GM12878 (cell line): ENCODE data around the gene CDK11A. TPM values are rescaled to one million over a fixed set of nuclear protein-coding genes. Genes with fewer than 3 reads are reported as not detected.

ENCODE experiments used
- ATAC-seq: fragments of 200-7000 bp; cut with Tn5 transposase; 3 replicates; pipeline ENCODE4 v1.9.1; 2020; ENCODE audit warnings: mild to moderate bottlenecking, moderate library complexity
- BruUV-seq: library from RNA; stranded (reverse); fragments of 400-500 nt; replicated peaks from 2 replicates; lab custom pipeline; 2021; lab: Mats Ljungman, UMichigan
- CTCF ChIA-PET: fragments of 300-600 bp; sonication (Branson Sonifier 250); formaldehyde crosslinking; extraction: SDS; loops from one replicate; lab custom pipeline; 2021; ENCODE audit warnings: inconsistent platforms; lab: Yijun Ruan, JAX
- POLR2A ChIA-PET: fragments of 350-600 bp; formaldehyde crosslinking; extraction: SDS; loops from one replicate; lab custom pipeline; 2021; ENCODE audit warnings: inconsistent platforms; lab: Charles Lee
- RAD21 ChIA-PET: fragments of 300-600 bp; sonication (Branson Sonifier 250); formaldehyde crosslinking; loops from one replicate; lab custom pipeline; 2023; ENCODE audit warnings: antibody characterized with exemption; ENCODE audit not compliant: unreplicated experiment; lab: Charles Lee
- SMC1A ChIA-PET: fragments of 300-600 bp; sonication (Branson Sonifier 250); formaldehyde crosslinking; loops from one replicate; lab custom pipeline; 2023; ENCODE audit not compliant: unreplicated experiment, uncharacterized antibody; lab: Charles Lee
- DNase-seq: peaks from one replicate; pipeline ENCODE4 v3.0.0-alpha.2; 2011; ENCODE audit warnings: low read depth, low spot score
- FAIRE-seq: peaks from 3 replicates; lab custom pipeline; 2011; peaks lifted over from hg19 to GRCh38; lab: Jason Lieb, UNC
- H2AFZ ChIP-seq: 2 replicates; pipeline ENCODE4 v1.6.0; 2011; ENCODE audit warnings: low read depth, low read length, control low read depth; ENCODE audit not compliant: control insufficient read depth
- H3K27ac ChIP-seq: 2 replicates; pipeline ENCODE4 v1.5.1; 2011; ENCODE audit warnings: control low read depth; ENCODE audit not compliant: control insufficient read depth, insufficient read depth
- H3K27me3 ChIP-seq, 2 experiments: replicated peaks in 1 of 2; 2 replicates each; pipeline versions ENCODE4 v1.6.0 to v1.6.1; 2011; ENCODE audit warnings: low read length in 1 of 2; ENCODE audit not compliant: control insufficient read depth in 2 of 2, insufficient read depth in 2 of 2
- H3K36me3 ChIP-seq, 2 experiments: 2 replicates each; pipeline ENCODE4 v1.5.1; 2011; ENCODE audit warnings: low read length in 1 of 2; ENCODE audit not compliant: control insufficient read depth in 2 of 2, insufficient read depth in 2 of 2
- H3K4me1 ChIP-seq: 2 replicates; pipeline ENCODE4 v1.6.1; 2011; ENCODE audit warnings: mild to moderate bottlenecking, low read length, moderate library complexity, mixed read lengths; ENCODE audit not compliant: control insufficient read depth, insufficient read depth
- H3K4me2 ChIP-seq: 2 replicates; pipeline ENCODE4 v1.6.0; 2011; ENCODE audit warnings: control low read depth; ENCODE audit not compliant: control insufficient read depth, insufficient read depth
- H3K4me3 ChIP-seq: fragments of 200-600 bp; sonication (generic); 2 replicates; pipeline ENCODE4 v1.5.1; 2016
- H3K79me2 ChIP-seq: 2 replicates; pipeline ENCODE4 v1.6.0; 2011; ENCODE audit warnings: low read length; ENCODE audit not compliant: control insufficient read depth, insufficient read depth
- H3K9ac ChIP-seq: 2 replicates; pipeline ENCODE4 v1.8.0; 2011; ENCODE audit warnings: low read length, control low read depth, mixed read lengths; ENCODE audit not compliant: control insufficient read depth, insufficient read depth
- H3K9me3 ChIP-seq: replicated peaks from 3 replicates; pipeline ENCODE4 v1.5.1; 2011; ENCODE audit warnings: mild to moderate bottlenecking, low read length; ENCODE audit not compliant: control insufficient read depth, insufficient read depth
- H4K20me1 ChIP-seq: 2 replicates; pipeline ENCODE4 v1.6.0; 2011; ENCODE audit not compliant: control insufficient read depth, insufficient read depth
- CREM ChIP-seq: IDR thresholded peaks from 2 replicates; pipeline ENCODE4 v1.6.1; 2014; ENCODE audit warnings: antibody characterized with exemption, low read depth
- NFYA ChIP-seq: IDR thresholded peaks from 2 replicates; pipeline ENCODE4 v1.6.1; 2011; ENCODE audit warnings: low read depth, mild to moderate bottlenecking, low read length, improper control_type of control experiment, borderline replicate concordance
- SMARCA5 ChIP-seq: fragments of 450-650 bp; IDR thresholded peaks from 2 replicates; pipeline ENCODE4 v1.6.1; 2017; ENCODE audit warnings: mild to moderate bottlenecking
- TAF1 ChIP-seq: IDR thresholded peaks from 2 replicates; pipeline ENCODE4 v1.6.1; 2011; ENCODE audit warnings: mild to moderate bottlenecking, low read depth, low read length, borderline replicate concordance
- ZNF24 ChIP-seq: fragments of 450-650 bp; IDR thresholded peaks from 2 replicates; pipeline ENCODE4 v1.6.1; 2017; ENCODE audit warnings: antibody characterized with exemption, mild to moderate bottlenecking
- WGBS: methylation state at CpG from one replicate; pipeline ENCODE4 v1.1.6; 2016; ENCODE audit warnings: low lambda C conversion rate; ENCODE audit not compliant: insufficient replicate concordance, insufficient coverage; ENCODE audit errors: missing lambda C conversion rate; 5-methylcytosine and 5-hydroxymethylcytosine counted together
- in situ Hi-C: fragments of 300-500 bp; cut with MboI; formaldehyde crosslinking; loops from 9 replicates; pipeline ENCODE4 v1.14.3; 2018; ENCODE audit warnings: mixed read lengths
- intact Hi-C: fragments of 100-400 bp; cut with micrococcal nuclease; formaldehyde crosslinking; loops from one replicate; pipeline ENCODE4 v1.14.2; 2022; ENCODE audit not compliant: unreplicated experiment
- polyA plus RNA-seq, 11 experiments: library from polyadenylated mRNA; depleted of rRNA in 4 of 11; unstranded in 6 of 11; stranded (reverse) in 5 of 11; fragments of >200 nt; fragmentation: Nextera tagmentation in 4 of 11; fragmentation: Illumina TruSeq in 1 of 11; extraction: Ambion mirVana in 4 of 11; extraction: Trizol in 1 of 11; gene quantifications; 1 replicate in 1 of 11; 2 replicates in 10 of 11; pipeline versions ENCODE4 v1.2.1 to v1.2.3, GENCODE V29; 2011 to 2016; ENCODE audit warnings: inconsistent platforms in 2 of 11, missing spikeins in 2 of 11, low read depth in 1 of 11
- total RNA-seq, 4 experiments: library from RNA; depleted of rRNA in 3 of 4; stranded (reverse); fragments of >200 nt in 3 of 4; fragmentation: Illumina TruSeq in 1 of 4; extraction: Trizol in 1 of 4; gene quantifications; 2 replicates each; pipeline versions ENCODE4 v1.2.1 to v1.2.3, GENCODE V29; 2013 to 2021
- TF ChIP-seq, protein P1 (sequence below): fragments of 450-650 bp; IDR thresholded peaks from 2 replicates; pipeline ENCODE4 v1.6.1; 2016; ENCODE audit warnings: mild to moderate bottlenecking, moderate library complexity, borderline replicate concordance
- TF ChIP-seq, protein P2 (sequence below): fragments of 450-650 bp; IDR thresholded peaks from 2 replicates; pipeline ENCODE4 v1.6.1; 2017; ENCODE audit warnings: mild to moderate bottlenecking
- TF ChIP-seq, protein P3 (sequence below): fragments of 450-650 bp; conservative IDR thresholded peaks from 2 replicates; pipeline ENCODE4 v1.6.1; 2017; ENCODE audit warnings: mild to moderate bottlenecking, moderate library complexity

Gene CDK11A
- total and polyA plus RNA-seq, 10 of the 15 experiments (the other 5 are each of a cell fraction or from before 2014, with no cell fraction given), result 5.1 to 46.0 (median 25.9) TPM

DNA sequence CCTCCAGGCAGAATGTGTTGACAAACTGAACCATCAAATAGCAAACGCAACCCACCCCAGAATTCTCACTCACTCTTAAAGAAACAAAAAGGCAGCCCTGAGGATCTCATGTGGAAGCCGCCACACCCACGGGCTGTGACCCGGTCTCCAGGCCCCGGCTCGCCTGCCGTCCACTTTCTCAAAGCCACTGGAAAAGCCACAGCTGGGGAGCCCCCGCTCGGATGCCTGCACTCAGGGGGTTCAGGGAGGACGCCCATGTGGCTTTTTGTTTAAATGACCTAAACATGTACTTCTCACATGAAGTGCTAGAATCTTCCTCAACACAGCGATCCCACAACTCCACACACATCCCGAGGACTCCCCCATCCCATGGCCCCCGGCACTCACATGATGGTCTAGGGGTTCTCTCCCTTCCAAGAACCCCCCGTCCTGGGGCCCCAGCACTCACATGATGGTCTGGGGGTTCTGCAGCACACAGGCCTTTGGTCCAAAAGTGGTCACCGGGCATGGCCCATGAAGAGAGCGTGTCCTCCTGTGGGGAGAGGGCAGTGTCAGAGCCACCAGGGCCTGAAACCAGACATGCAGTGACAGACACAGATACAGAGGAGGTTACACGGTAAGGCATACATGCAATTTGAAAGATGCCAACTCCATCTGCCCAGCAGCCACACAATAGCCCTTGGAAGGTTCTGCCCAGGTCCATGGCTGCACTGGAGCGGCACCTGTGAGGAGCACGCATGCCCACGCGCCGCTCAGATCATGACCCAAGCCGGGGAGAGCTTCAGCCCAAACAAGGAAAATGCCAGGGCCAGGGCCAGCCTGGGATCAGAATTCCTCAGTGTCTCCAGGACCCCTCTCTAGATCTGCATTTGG lies 37.6 kb upstream of the CDK11A start (continued):
- TF ChIP-seq, protein P1, sequence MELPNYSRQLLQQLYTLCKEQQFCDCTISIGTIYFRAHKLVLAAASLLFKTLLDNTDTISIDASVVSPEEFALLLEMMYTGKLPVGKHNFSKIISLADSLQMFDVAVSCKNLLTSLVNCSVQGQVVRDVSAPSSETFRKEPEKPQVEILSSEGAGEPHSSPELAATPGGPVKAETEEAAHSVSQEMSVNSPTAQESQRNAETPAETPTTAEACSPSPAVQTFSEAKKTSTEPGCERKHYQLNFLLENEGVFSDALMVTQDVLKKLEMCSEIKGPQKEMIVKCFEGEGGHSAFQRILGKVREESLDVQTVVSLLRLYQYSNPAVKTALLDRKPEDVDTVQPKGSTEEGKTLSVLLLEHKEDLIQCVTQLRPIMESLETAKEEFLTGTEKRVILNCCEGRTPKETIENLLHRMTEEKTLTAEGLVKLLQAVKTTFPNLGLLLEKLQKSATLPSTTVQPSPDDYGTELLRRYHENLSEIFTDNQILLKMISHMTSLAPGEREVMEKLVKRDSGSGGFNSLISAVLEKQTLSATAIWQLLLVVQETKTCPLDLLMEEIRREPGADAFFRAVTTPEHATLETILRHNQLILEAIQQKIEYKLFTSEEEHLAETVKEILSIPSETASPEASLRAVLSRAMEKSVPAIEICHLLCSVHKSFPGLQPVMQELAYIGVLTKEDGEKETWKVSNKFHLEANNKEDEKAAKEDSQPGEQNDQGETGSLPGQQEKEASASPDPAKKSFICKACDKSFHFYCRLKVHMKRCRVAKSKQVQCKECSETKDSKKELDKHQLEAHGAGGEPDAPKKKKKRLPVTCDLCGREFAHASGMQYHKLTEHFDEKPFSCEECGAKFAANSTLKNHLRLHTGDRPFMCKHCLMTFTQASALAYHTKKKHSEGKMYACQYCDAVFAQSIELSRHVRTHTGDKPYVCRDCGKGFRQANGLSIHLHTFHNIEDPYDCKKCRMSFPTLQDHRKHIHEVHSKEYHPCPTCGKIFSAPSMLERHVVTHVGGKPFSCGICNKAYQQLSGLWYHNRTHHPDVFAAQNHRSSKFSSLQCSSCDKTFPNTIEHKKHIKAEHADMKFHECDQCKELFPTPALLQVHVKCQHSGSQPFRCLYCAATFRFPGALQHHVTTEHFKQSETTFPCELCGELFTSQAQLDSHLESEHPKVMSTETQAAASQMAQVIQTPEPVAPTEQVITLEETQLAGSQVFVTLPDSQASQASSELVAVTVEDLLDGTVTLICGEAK, result no peak
- TF ChIP-seq NFYA, result no peak

DNA sequence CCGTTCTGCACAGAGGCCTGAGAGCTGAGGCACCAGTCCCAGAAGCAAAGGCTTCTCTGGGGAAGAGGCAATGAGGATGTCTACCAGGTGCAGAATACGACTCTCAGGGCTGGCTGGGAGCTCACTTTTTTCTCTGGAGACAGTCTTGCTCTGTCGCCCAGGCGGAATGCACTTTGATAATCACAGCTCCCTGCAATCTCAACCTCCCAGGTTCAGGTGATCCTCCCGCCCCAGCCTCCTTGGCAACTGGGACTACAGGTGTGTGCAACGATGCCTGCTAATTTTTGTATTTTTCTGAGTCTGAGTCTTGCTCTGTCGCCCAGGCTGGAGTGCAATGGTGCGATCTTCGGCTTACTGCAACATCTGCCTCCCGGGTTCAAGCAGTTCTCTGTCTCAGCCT lies 36.6 kb upstream of the CDK11A start:
- BruUV-seq, result no TSS peak
- no peak for FAIRE-seq
- ChIA-PET RAD21 (no interaction called here), SMC1A (no interaction called here), POLR2A (no interaction called here), CTCF (no interaction called here)
- Histone ChIP-seq H3K36me3 (peaks cover 19 to 54% of the 10 kb centered on the region in 2 experiments), H3K4me1 (no peaks in the 10 kb centered on the region), H3K27me3 (no peaks in the 10 kb centered on the region), H2AFZ (no peak overlapping the region), H3K9ac (no peak overlapping the region), H3K27ac (no peak overlapping the region), H3K9me3 (no peaks in the 10 kb centered on the region), H3K79me2 (no peaks in the 10 kb centered on the region; the same call in none of the 2 replicates), H3K4me2 (no peak overlapping the region), H3K4me3 (no peak overlapping the region), H4K20me1 (no peaks in the 10 kb centered on the region)
- intact Hi-C loops, result no loop called here
- no peak for DNase-seq
- ATAC-seq, result no peak
- in situ Hi-C loops, result no loop called here
- WGBS, result 72% methylated on average over 10 of the region's 10 CpGs
- TF ChIP-seq, protein P2, sequence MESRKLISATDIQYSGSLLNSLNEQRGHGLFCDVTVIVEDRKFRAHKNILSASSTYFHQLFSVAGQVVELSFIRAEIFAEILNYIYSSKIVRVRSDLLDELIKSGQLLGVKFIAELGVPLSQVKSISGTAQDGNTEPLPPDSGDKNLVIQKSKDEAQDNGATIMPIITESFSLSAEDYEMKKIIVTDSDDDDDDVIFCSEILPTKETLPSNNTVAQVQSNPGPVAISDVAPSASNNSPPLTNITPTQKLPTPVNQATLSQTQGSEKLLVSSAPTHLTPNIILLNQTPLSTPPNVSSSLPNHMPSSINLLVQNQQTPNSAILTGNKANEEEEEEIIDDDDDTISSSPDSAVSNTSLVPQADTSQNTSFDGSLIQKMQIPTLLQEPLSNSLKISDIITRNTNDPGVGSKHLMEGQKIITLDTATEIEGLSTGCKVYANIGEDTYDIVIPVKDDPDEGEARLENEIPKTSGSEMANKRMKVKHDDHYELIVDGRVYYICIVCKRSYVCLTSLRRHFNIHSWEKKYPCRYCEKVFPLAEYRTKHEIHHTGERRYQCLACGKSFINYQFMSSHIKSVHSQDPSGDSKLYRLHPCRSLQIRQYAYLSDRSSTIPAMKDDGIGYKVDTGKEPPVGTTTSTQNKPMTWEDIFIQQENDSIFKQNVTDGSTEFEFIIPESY, result no peak
- TF ChIP-seq, protein P1, result no peak
- TF ChIP-seq SMARCA5, result no peak
- no peak for TF ChIP-seq TAF1
- TF ChIP-seq ZNF24, result no peak
- TF ChIP-seq CREM, result no peak
- TF ChIP-seq, protein P3, sequence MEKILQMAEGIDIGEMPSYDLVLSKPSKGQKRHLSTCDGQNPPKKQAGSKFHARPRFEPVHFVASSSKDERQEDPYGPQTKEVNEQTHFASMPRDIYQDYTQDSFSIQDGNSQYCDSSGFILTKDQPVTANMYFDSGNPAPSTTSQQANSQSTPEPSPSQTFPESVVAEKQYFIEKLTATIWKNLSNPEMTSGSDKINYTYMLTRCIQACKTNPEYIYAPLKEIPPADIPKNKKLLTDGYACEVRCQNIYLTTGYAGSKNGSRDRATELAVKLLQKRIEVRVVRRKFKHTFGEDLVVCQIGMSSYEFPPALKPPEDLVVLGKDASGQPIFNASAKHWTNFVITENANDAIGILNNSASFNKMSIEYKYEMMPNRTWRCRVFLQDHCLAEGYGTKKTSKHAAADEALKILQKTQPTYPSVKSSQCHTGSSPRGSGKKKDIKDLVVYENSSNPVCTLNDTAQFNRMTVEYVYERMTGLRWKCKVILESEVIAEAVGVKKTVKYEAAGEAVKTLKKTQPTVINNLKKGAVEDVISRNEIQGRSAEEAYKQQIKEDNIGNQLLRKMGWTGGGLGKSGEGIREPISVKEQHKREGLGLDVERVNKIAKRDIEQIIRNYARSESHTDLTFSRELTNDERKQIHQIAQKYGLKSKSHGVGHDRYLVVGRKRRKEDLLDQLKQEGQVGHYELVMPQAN, result no peak
